ENCODE data around the gene CDH18. TPM values are rescaled to one million over a fixed set of nuclear protein-coding genes. Genes with fewer than 3 reads are reported as not detected.

The CDH18 gene
- total RNA-seq, 2 experiments from 2014 or later: not detected

DNA sequence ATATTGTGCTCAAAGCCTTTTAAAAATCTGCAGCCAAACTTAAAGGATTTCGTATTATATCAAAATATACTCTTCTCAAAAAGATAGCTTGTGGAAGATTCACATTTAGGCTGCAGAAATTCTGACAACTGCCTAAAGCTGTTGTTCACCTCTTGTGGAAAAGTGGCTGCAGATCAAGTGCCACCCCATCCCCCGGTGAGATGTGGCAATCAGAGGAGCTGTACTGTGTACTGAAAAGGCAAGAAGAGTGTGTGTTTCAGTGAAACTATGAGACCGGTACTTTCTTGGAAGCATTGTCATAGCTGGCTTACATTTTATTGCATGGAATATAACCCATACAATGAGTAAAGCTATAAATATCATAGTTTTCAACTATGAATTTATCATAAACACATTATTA is 64.3 kb downstream of the CDH18 start:
- ChIA-PET POLR2A (no interaction called here), CTCF (no interaction called here)
- ATAC-seq (no peak), DNase-seq (no peak)
- Mint-ChIP-seq H3K4me1 (ENCODE audit: low read depth) (no peaks in the 10 kb centered on the region), H3K4me3 (no peak overlapping the region), H3K27me3 (ENCODE audit: low read depth) (no peaks in the 10 kb centered on the region), H3K27ac (no peak overlapping the region), H3K36me3 (ENCODE audit: low read depth) (no peaks in the 10 kb centered on the region), H3K9me3 (ENCODE audit: insufficient read depth) (peaks cover 14% of the 10 kb centered on the region)

GRCh38 chr5:19920761-19921160 is 67.2 kb downstream of the CDH18 start:
- no peak overlapping the region for H3K27ac Mint-ChIP-seq
- ATAC-seq (no peak), DNase-seq (no peak)
- H3K36me3 Mint-ChIP-seq (ENCODE audit: low read depth): no peaks in the 10 kb centered on the region
- H3K4me3 Mint-ChIP-seq: no peak overlapping the region
- CTCF ChIA-PET: no interaction called here
- peaks cover 14% of the 10 kb centered on the region for H3K9me3 Mint-ChIP-seq (ENCODE audit: insufficient read depth)
- POLR2A ChIA-PET: no interaction called here
- H3K4me1 Mint-ChIP-seq (ENCODE audit: low read depth): no peaks in the 10 kb centered on the region
- no peaks in the 10 kb centered on the region for H3K27me3 Mint-ChIP-seq (ENCODE audit: low read depth)

DNA sequence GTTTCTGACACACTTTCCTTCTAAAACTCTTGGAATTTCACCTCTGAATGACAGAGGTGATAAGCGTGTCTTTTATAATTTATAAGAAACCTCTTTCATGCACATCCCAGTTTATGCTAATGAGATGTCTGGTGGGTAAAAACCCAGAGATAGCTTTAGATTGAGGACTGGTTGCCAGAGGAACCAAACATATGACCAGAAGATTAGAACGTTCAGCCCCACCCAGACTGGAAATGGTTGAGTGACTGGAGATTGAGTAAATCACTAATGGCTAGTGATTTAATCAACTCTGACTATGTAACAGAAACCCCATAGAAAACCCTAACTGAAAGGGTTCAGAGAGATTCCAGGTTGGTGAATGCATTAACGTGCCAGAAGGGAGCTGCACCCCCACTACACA is 69.2 kb downstream of the CDH18 start:
- Mint-ChIP-seq H3K4me3 (no peak overlapping the region), H3K4me1 (ENCODE audit: low read depth) (no peaks in the 10 kb centered on the region), H3K27me3 (ENCODE audit: low read depth) (no peaks in the 10 kb centered on the region), H3K36me3 (ENCODE audit: low read depth) (no peaks in the 10 kb centered on the region), H3K9me3 (ENCODE audit: insufficient read depth) (peaks cover 11% of the 10 kb centered on the region), H3K27ac (no peak overlapping the region)
- POLR2A ChIA-PET: no interaction called here
- no peak for ATAC-seq
- DNase-seq: no peak
- CTCF ChIA-PET: no interaction called here

- Mint-ChIP-seq H3K36me3 (ENCODE audit: low read depth) (no peaks in the 10 kb centered on the region), H3K9me3 (ENCODE audit: insufficient read depth) (peaks cover 8% of the 10 kb centered on the region), H3K27me3 (ENCODE audit: low read depth) (no peaks in the 10 kb centered on the region), H3K4me1 (ENCODE audit: low read depth) (no peaks in the 10 kb centered on the region), H3K4me3 (no peak overlapping the region), H3K27ac (no peak overlapping the region)
- ChIA-PET POLR2A (interaction anchor here (0.6 kb wide), 1 partner anchor 646 kb away, joined by 5 read pairs; no protein-coding TSS in a partner anchor), CTCF (no interaction called here)
- DNase-seq: no peak
- ATAC-seq: no peak
Observed at GRCh38 chr5:19917588-19918122, 70.3 kb downstream of the CDH18 start.

DNA sequence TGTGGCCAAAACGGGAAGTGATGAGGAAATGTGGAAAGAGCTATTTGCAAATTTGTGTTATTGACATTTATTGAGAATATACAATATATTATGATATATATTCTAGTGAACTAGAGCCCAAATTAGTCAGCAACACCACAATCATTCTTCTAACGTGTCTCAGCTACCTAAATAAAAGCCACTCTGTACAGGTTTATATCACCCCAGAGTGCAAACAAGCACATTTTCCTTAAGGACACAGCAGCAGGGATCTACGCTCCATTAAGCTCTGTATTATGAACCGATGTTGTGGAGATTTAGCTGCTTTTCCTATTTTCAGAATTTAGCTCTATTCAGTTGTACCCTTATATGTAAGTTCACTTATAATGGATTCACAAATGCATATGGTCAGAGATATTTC is 77.9 kb downstream of the CDH18 start:
- POLR2A ChIA-PET: no interaction called here
- ATAC-seq (no peak), DNase-seq (no peak)
- Mint-ChIP-seq H3K4me3 (no peak overlapping the region), H3K36me3 (ENCODE audit: low read depth) (no peaks in the 10 kb centered on the region), H3K27ac (no peak overlapping the region), H3K4me1 (ENCODE audit: low read depth) (no peaks in the 10 kb centered on the region), H3K9me3 (ENCODE audit: insufficient read depth) (peaks cover 6% of the 10 kb centered on the region), H3K27me3 (ENCODE audit: low read depth) (no peaks in the 10 kb centered on the region)
- CTCF ChIA-PET: no interaction called here

DNA sequence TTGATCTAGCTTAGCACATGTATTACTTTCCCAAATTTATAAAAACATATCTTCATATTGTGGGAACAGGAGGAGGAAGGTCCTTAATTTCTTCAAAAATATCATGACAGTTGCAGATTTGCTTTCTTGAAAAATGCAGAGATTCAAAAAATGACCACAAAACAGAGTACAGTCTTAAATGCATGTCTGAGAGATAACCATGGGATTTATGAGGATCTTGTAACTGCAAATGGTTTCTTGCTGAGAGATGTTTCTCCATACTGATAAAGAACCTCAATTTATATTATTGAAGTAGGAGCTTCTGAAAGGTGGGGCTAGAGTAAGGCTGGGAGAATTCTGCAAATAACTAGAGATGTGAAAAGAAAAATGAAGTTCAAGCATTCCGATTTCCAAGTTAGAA is 83.2 kb downstream of the CDH18 start:
- POLR2A ChIA-PET: no interaction called here
- CTCF ChIA-PET: no interaction called here
- H3K9me3 Mint-ChIP-seq (ENCODE audit: insufficient read depth): no peaks in the 10 kb centered on the region
- H3K4me3 Mint-ChIP-seq: no peak overlapping the region
- H3K27ac Mint-ChIP-seq: no peak overlapping the region
- no peaks in the 10 kb centered on the region for H3K36me3 Mint-ChIP-seq (ENCODE audit: low read depth)
- DNase-seq: no peak
- no peak for ATAC-seq
- H3K4me1 Mint-ChIP-seq (ENCODE audit: low read depth): no peaks in the 10 kb centered on the region
- H3K27me3 Mint-ChIP-seq (ENCODE audit: low read depth): no peaks in the 10 kb centered on the region

- no peaks in the 10 kb centered on the region for H3K27me3 Mint-ChIP-seq (ENCODE audit: low read depth)
- CTCF ChIA-PET: no interaction called here
- no peak overlapping the region for H3K27ac Mint-ChIP-seq
- DNase-seq (no peak), ATAC-seq (no peak)
- peaks cover 2% of the 10 kb centered on the region for H3K9me3 Mint-ChIP-seq (ENCODE audit: insufficient read depth)
- H3K4me3 Mint-ChIP-seq: no peak overlapping the region
- POLR2A ChIA-PET: no interaction called here
- H3K36me3 Mint-ChIP-seq (ENCODE audit: low read depth): no peaks in the 10 kb centered on the region
- no peaks in the 10 kb centered on the region for H3K4me1 Mint-ChIP-seq (ENCODE audit: low read depth)
Observed at GRCh38 chr5:19903611-19904010, 84.4 kb downstream of the CDH18 start.

DNA sequence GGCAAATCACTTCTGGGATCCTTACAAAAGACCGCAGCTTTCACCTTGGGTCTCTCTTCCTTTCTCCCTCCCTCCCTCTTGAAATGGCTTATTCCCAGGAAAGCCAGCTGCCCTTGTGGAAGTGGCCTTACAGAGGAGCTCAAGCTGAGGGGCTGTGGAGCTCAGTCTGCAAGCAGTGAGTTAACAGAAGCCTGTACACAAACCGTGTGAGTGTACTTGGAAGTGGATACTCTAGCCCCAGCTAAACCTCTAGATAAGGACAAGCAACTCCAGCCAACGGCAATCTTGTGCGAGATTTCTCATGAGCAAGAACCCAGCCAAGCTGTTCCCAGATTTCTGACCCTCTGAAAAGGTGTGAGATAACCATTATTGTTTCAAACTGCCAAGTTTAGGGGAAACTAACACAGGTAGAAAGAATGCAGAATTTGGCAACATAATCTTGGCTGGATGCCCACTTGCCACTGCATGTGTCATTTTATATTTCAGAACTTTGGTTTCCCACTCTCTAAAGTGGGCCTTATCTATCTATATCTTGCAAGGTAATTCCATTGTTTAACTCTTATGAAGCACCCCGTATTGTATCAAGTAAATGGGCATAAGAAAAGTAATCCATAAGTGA is 85.6 kb downstream of the CDH18 start:
- H3K9me3 Mint-ChIP-seq (ENCODE audit: insufficient read depth): peaks cover 4% of the 10 kb centered on the region
- ChIA-PET CTCF (no interaction called here), POLR2A (no interaction called here)
- H3K4me3 Mint-ChIP-seq: no peak overlapping the region
- no peaks in the 10 kb centered on the region for H3K36me3 Mint-ChIP-seq (ENCODE audit: low read depth)
- no peak for ATAC-seq
- no peaks in the 10 kb centered on the region for H3K27me3 Mint-ChIP-seq (ENCODE audit: low read depth)
- DNase-seq: no peak
- no peak overlapping the region for H3K27ac Mint-ChIP-seq
- no peaks in the 10 kb centered on the region for H3K4me1 Mint-ChIP-seq (ENCODE audit: low read depth)

GRCh38 chr5:19900269-19900668 is 87.7 kb downstream of the CDH18 start:
- H3K4me3 Mint-ChIP-seq: no peak overlapping the region
- no peaks in the 10 kb centered on the region for H3K36me3 Mint-ChIP-seq (ENCODE audit: low read depth)
- ATAC-seq: no peak
- CTCF ChIA-PET: no interaction called here
- no peak overlapping the region for H3K27ac Mint-ChIP-seq
- POLR2A ChIA-PET: no interaction called here
- H3K4me1 Mint-ChIP-seq (ENCODE audit: low read depth): no peaks in the 10 kb centered on the region
- peaks cover 4% of the 10 kb centered on the region for H3K9me3 Mint-ChIP-seq (ENCODE audit: insufficient read depth)
- no peak for DNase-seq
- no peaks in the 10 kb centered on the region for H3K27me3 Mint-ChIP-seq (ENCODE audit: low read depth)

- CTCF ChIA-PET: no interaction called here
- Mint-ChIP-seq H3K36me3 (ENCODE audit: low read depth) (no peaks in the 10 kb centered on the region), H3K4me3 (no peak overlapping the region), H3K9me3 (ENCODE audit: insufficient read depth) (peaks cover 5% of the 10 kb centered on the region), H3K27me3 (ENCODE audit: low read depth) (no peaks in the 10 kb centered on the region), H3K4me1 (ENCODE audit: low read depth) (no peaks in the 10 kb centered on the region), H3K27ac (no peak overlapping the region)
- POLR2A ChIA-PET: no interaction called here
- no peak for DNase-seq
- no peak for ATAC-seq
Observed at GRCh38 chr5:19891658-19892057, 96.3 kb downstream of the CDH18 start.

DNA sequence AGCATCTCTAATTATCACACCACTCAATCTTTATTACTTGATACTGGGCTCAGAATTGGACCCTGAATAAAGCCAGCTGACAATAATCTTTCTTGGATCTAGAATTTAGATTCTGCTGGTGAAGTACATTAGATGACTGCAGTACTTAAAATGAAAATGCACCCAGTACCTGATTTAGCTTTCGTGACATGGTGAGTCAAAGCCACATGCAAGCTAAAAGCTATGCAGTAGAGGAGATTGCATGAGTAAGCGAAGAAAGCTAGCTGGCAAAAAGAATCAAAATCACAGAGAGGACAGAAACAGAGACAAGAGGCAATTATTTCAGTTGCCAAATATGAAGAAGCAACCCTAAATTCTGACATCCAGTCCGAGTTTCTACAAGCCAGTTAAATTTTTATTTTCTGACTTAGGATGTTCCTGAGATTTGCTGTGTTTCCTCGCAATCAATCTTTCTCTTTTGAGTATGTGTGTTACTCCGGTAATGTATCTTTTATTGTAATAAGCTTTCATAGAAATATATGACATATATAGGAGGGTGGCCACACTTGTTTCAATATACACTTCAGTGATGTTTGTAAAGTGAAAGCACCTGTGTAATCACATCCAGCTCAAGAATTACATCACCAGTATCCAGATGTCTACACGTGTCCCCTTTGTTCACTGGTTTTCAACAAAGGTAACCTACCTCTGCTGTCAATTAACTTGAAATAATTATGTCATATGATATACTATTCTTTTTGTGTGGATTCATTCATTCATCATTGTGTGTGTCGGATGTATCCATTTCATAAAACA is 101.7 kb downstream of the CDH18 start:
- Mint-ChIP-seq H3K4me3 (no peak overlapping the region), H3K36me3 (ENCODE audit: low read depth) (no peaks in the 10 kb centered on the region), H3K4me1 (ENCODE audit: low read depth) (no peaks in the 10 kb centered on the region), H3K9me3 (ENCODE audit: insufficient read depth) (peaks cover 5% of the 10 kb centered on the region), H3K27me3 (ENCODE audit: low read depth) (no peaks in the 10 kb centered on the region), H3K27ac (no peak overlapping the region)
- CTCF ChIA-PET: no interaction called here
- ATAC-seq: no peak
- no peak for DNase-seq
- POLR2A ChIA-PET: no interaction called here

DNA sequence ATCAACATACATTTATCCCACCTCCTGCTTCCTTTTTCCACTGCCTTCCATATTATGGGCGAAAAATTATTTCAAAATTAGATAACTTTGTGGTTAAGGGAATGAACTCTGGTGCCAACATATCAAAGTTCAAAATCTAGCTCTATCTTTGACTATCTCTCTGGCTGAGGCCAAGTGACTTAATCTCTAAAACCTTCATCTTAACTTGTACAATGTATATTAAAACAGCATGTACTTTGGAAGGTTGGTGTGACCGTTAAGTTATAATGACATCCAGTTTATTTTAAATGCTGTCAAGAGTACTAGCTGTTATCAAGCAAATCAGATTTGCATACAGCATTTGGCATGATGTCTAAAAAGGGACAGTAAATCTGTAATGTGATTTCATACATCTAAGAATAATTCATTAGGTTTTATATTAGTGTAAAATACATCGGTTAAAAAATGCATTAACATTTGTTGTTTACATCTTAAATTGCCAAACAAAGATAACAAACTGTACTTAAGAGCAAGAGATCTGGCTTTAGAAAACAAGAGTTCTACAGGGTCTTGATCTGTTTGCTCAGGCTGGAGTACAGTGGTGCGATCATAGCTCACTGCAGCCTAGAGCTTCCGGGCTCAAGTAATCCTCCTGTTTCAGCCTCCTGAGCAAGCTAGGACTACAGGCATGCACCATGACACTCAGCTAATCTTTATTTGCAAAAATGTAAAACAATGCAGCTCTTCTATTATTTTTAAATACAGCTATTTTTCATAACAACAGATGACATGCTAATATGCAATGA is 102.8 kb downstream of the CDH18 start:
- H3K27me3 Mint-ChIP-seq (ENCODE audit: low read depth): no peaks in the 10 kb centered on the region
- no peaks in the 10 kb centered on the region for H3K4me1 Mint-ChIP-seq (ENCODE audit: low read depth)
- no peak for DNase-seq
- CTCF ChIA-PET: no interaction called here
- H3K9me3 Mint-ChIP-seq (ENCODE audit: insufficient read depth): peaks cover 5% of the 10 kb centered on the region
- POLR2A ChIA-PET: no interaction called here
- H3K4me3 Mint-ChIP-seq: no peak overlapping the region
- no peak for ATAC-seq
- H3K36me3 Mint-ChIP-seq (ENCODE audit: low read depth): no peaks in the 10 kb centered on the region
- H3K27ac Mint-ChIP-seq: no peak overlapping the region

Measured in activated CD8-positive, alpha-beta T cell treated with anti-CD3 and anti-CD28 coated beads, Interleukin-2, amount 10 ng/mL, durations not matched to agents 7 days and 5 days (primary cell).